NT2/D1 (cell line): ENCODE data around the gene APOBEC3G.

Experiments used
- SUZ12 ChIP-seq: IDR thresholded peaks from 2 replicates; pipeline ENCODE4 v1.6.1; 2011; ENCODE audit not compliant: insufficient read length, insufficient read depth; ENCODE audit errors: extremely low read depth
- YY1 ChIP-seq: IDR thresholded peaks from 2 replicates; pipeline ENCODE4 v1.6.1; 2011; ENCODE audit not compliant: insufficient read length, insufficient read depth

DNA sequence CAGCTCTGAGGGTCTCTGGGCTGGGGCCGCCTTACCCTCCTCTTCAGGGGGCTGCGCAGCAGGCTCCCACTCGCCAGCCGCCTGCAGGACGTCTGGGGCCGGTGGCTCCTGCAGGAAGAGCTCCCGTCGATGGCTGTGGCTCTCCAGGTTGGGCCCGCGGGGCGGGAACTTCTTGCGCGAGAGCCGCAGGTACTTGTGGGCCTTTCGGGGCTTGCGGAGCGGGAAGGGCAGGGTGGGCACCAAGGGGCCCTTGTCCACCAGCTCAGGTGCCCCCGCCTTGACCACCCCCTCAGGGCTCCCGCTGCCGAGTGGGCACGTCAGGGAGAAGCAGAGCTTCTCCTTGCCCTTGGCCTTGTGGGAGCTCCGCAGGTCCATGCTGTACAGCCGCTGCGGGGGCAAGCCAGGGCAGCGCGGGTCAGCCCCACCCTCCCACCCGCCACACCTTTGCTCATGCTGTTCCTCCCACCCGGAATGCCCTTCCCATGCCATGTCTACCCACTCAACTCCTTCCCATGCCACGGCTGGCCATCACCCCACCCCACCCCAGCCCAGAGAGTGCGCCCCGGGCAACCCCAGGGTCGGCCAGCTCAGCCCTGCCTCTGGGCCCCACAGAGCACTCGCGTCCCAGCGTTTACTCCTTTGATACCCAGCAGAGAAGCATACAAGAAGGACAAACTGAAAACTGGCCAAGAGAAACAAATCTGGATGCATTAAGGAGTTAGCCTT, 57.5 kb downstream of the APOBEC3G start:
- TF ChIP-seq YY1 (no peak), SUZ12 (no peak)
